Mucosa of stomach (tissue), 1 donor: ENCODE measurements around the gene RPL18A.

Source experiments
- H3K27me3 ChIP-seq: one replicate; pipeline ENCODE4 v1.7.0; 2013; ENCODE audit warnings: mild to moderate bottlenecking, low read length; ENCODE audit not compliant: control insufficient read depth, insufficient read depth
- H3K36me3 ChIP-seq: one replicate; pipeline ENCODE4 v1.7.0; 2013; ENCODE audit warnings: low read length; ENCODE audit not compliant: control insufficient read depth, insufficient read depth
- H3K4me1 ChIP-seq: one replicate; pipeline ENCODE4 v1.7.0; 2013; ENCODE audit warnings: mild to moderate bottlenecking, low read length; ENCODE audit not compliant: control insufficient read depth, insufficient read depth
- H3K4me3 ChIP-seq: one replicate; pipeline ENCODE4 v1.7.0; 2013; ENCODE audit warnings: low read length
- H3K9ac ChIP-seq: one replicate; pipeline ENCODE4 v1.7.0; 2013; ENCODE audit warnings: mild to moderate bottlenecking, low read length, moderate library complexity
- H3K9me3 ChIP-seq: one replicate; pipeline ENCODE4 v1.7.0; 2013; ENCODE audit warnings: mild to moderate bottlenecking, low read length, moderate library complexity; ENCODE audit not compliant: control insufficient read depth
- donor health status: Pancreatic carcinoma.

RPL18A gene

GRCh38 chr19:17863520-17864182, 3.9 kb downstream of the RPL18A start:
- Histone ChIP-seq H3K4me3 (no peak overlapping the region), H3K4me1 (peaks cover 70% of the 10 kb centered on the region), H3K36me3 (peaks cover 23% of the 10 kb centered on the region), H3K27me3 (no peaks in the 10 kb centered on the region), H3K9ac (peak overlapping the region; percentile 57), H3K9me3 (no peaks in the 10 kb centered on the region)

DNA sequence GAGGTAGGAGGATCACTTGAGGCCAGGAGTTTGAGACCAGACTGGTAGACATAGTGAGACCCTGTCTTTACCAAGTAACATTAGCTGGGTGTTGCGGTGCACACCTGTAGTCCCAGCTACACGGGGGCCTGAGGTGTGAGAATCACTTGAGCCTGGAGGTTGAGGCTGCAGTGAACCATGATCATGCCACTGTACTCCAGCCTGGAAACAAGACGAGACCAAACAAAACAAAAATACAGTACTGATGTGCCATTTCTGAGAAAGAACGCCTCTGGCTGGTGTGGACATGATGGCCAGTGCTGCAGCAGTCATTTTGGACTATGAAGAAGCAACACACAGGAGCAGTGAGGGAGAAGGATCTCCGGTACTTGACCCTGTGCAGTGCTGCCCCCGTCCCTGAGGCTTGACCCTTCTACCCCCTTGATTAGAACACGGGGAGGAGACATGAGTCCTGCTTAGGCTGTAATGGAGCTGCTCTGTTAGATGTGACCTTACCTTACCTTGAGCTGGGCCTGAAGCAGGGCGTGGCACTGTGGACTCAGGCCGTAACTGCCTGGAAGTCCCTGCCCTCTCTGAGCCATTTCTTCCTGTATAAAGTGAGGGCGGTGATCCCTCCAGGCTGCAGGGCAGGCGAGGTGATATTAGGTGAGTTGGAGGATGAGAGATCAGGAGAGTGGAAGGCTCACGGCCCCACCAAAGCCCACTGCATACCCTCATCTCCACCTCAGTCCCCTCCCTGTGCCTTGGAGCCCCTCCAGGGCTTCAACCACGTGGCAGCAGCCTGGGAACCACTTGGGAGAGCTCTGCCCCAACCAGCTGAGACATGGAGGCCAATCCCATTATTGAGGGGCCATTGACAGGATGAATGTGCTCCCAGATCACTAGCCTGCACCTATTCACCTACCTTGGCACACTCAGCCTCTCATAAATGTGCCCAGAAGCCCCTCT, 5.9 kb downstream of the RPL18A start:
- Histone ChIP-seq H3K4me3 (no peak overlapping the region), H3K9me3 (no peaks in the 10 kb centered on the region), H3K27me3 (peaks cover 8% of the 10 kb centered on the region), H3K4me1 (peaks cover 78% of the 10 kb centered on the region), H3K36me3 (peaks cover 23% of the 10 kb centered on the region), H3K9ac (peak overlapping the region; percentile 47)

GRCh38 chr19:17866312-17866963, 6.7 kb downstream of the RPL18A start:
- no peaks in the 10 kb centered on the region for H3K9me3 ChIP-seq
- H3K9ac ChIP-seq, result peak overlapping the region; percentile 47
- peaks cover 78% of the 10 kb centered on the region for H3K4me1 ChIP-seq
- H3K4me3 ChIP-seq, result no peak overlapping the region
- H3K36me3 ChIP-seq, result peaks cover 21% of the 10 kb centered on the region
- peaks cover 16% of the 10 kb centered on the region for H3K27me3 ChIP-seq

DNA sequence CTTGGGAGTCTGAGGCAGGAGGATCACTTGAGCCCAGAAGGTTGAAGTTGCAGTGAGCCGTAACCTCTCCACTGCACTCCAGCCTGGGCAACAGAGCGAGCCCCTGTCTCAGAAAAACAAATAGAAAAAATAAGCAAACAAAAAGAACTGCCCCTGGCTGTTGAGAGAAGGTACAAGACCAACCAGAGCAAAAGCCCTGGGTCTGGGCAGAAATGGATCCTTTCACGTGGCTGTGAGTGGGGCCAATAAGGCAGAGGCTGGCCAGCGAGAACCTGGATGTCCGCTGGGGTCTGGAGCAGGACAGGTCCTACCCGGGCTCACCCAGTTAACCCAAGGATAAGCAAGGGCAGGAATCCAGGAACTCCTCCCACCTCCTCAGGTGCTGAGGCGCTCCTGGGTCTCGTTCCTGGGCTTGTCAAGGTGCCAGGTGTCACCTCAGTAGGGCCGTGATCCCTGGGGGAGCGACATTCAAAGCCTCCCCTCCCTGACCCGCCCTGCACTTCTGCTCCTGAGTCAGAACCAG, 7.3 kb downstream of the RPL18A start:
- Histone ChIP-seq H3K4me3 (no peak overlapping the region), H3K9ac (peak overlapping the region; percentile 27), H3K27me3 (peaks cover 21% of the 10 kb centered on the region), H3K9me3 (no peaks in the 10 kb centered on the region), H3K4me1 (peaks cover 75% of the 10 kb centered on the region), H3K36me3 (peaks cover 15% of the 10 kb centered on the region)

DNA sequence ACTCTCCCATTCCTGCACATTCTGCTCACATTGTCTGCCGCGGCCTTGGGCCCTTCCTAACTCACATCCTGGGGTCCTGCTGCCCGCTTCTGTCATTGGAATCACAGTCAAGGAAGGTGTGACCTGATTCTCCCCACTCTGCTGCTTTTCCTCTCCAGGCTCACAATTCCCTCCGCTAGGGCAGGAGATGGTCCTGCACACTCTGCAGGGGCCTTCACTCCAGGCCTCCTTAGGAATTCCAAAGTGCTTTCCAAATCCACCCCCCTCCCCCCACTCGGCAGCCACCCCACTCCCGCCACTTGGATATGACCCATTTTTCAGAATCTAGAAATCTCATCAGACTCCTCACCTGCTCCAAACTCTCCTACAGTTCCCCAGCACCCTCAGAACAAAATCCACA, 9.0 kb downstream of the RPL18A start:
- Histone ChIP-seq H3K27me3 (peaks cover 35% of the 10 kb centered on the region), H3K36me3 (peaks cover 6% of the 10 kb centered on the region), H3K4me3 (no peak overlapping the region), H3K4me1 (peaks cover 60% of the 10 kb centered on the region), H3K9ac (no peak overlapping the region), H3K9me3 (no peaks in the 10 kb centered on the region)

DNA sequence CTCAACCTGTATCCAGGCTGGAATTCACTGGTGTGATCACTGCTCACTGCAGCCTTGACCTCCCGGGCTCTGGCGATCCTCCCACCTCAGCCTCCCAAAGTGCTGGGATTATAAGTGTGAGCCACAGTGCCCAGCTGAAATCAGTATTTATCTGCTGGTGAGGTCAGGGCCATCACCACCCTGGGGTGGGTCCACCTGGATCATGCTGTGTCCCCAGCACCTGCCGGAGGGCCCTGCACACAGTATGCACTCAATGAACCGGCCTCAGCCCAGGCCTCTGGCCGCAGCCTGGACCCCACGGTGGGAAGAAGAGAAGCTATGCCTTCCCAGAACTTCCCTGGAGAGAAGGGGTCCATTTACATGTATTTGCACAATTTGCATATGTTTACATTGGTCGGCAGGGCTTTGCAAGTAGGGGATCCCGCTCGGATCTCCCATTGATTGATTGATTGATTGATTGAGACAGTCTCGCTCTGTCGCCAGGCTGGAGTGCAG, 9.5 kb downstream of the RPL18A start:
- no peak overlapping the region for H3K9ac ChIP-seq
- peaks cover 38% of the 10 kb centered on the region for H3K27me3 ChIP-seq
- peaks cover under 1% of the 10 kb centered on the region for H3K36me3 ChIP-seq
- H3K9me3 ChIP-seq, result no peaks in the 10 kb centered on the region
- H3K4me1 ChIP-seq, result peaks cover 58% of the 10 kb centered on the region
- H3K4me3 ChIP-seq, result no peak overlapping the region

GRCh38 chr19:17871032-17871877, 11.5 kb downstream of the RPL18A start:
- Histone ChIP-seq H3K9me3 (no peaks in the 10 kb centered on the region), H3K36me3 (no peaks in the 10 kb centered on the region), H3K4me1 (peaks cover 37% of the 10 kb centered on the region), H3K4me3 (peak overlapping the region; percentile 1), H3K27me3 (peaks cover 44% of the 10 kb centered on the region), H3K9ac (peak overlapping the region; percentile 15)

DNA sequence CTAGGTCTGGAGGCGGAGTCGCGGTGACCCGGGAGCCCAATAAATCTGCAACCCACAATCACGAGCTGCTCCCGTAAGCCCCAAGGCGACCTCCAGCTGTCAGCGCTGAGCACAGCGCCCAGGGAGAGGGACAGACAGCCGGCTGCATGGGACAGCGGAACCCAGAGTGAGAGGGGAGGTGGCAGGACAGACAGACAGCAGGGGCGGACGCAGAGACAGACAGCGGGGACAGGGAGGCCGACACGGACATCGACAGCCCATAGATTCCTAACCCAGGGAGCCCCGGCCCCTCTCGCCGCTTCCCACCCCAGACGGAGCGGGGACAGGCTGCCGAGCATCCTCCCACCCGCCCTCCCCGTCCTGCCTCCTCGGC, 12.2 kb downstream of the RPL18A start, which contains the start of gene SLC5A5:
TSS of gene SLC5A5 (plus strand) at position 68 of the 373 bp plus-strand sequence. CDS start 375 bp downstream, outside the sequence.
- Histone ChIP-seq H3K4me1 (peaks cover 31% of the 10 kb centered on the region), H3K9me3 (no peaks in the 10 kb centered on the region), H3K36me3 (no peaks in the 10 kb centered on the region), H3K4me3 (peak within 1 kb of the TSS; percentile 1), H3K9ac (peak within 1 kb of the TSS; percentile 28), H3K27me3 (peaks cover 44% of the 10 kb centered on the region)

DNA sequence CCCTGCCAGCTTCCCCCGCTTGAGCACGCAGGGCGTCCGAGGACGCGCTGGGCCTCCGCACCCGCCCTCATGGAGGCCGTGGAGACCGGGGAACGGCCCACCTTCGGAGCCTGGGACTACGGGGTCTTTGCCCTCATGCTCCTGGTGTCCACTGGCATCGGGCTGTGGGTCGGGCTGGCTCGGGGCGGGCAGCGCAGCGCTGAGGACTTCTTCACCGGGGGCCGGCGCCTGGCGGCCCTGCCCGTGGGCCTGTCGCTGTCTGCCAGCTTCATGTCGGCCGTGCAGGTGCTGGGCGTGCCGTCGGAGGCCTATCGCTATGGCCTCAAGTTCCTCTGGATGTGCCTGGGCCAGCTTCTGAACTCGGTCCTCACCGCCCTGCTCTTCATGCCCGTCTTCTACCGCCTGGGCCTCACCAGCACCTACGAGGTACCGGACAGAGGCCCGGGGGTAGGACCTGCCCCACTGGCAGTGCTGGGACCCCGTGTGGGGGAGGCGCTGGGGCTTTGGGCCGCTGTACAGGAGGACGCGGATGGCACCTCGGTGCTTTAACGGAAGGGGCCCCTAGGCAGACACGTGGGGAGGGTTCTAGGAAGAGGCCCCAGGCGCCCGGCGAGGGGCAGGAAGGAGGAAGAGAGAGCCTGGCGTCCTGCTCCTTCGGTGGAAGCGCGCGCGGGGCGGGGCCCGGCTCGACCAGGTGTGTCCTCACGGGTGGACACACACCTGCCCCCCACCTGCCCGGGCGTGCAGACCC, 12.7 kb downstream of the RPL18A start:
- Histone ChIP-seq H3K9me3 (no peaks in the 10 kb centered on the region), H3K27me3 (peaks cover 44% of the 10 kb centered on the region), H3K4me1 (peaks cover 26% of the 10 kb centered on the region), H3K36me3 (no peaks in the 10 kb centered on the region), H3K9ac (peak overlapping the region; percentile 28), H3K4me3 (no peak overlapping the region)

DNA sequence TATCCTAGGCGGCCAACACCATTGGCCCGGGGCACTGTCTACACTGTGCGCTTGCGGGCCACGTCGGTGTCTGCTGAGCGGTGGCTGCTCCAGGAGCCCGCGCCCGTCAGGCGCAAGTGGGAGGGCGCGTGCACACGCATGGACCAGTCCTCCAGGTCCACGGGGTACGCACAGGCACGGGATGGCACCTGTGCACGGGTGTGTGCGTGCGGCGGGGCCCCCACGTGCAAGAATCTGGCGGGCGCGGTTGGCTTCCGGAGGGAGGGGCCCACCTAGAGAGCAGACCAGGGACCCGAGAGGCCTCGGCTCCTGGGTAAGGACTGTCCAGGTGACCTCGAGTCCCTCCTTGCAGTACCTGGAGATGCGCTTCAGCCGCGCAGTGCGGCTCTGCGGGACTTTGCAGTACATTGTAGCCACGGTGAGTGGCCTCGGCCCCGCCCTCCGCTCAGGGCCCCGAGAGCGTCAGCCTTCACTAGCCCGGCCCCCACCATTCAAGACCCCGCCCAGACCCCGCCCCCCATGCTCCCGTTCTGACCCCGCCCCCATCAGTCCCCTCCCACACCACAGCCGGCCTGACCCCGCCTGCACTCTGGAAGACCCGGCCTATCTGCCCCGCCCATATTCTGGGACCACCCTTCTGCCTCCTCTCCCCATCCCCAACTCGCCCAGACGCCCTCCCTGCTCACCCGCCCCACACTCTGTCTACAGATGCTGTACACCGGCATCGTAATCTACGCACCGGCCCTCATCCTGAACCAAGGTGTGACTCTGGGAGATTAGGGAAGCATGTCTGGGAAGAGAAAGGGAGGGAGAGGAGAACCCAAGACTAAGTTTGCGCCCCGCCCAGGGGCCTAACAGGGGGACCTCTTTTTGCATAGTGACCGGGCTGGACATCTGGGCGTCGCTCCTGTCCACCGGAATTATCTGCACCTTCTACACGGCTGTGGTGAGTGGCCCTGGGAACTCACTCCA, 14.4 kb downstream of the RPL18A start:
- H3K9me3 ChIP-seq, result no peaks in the 10 kb centered on the region
- H3K9ac ChIP-seq, result no peak overlapping the region
- peaks cover 44% of the 10 kb centered on the region for H3K27me3 ChIP-seq
- no peak overlapping the region for H3K4me3 ChIP-seq
- peaks cover 24% of the 10 kb centered on the region for H3K4me1 ChIP-seq
- H3K36me3 ChIP-seq, result no peaks in the 10 kb centered on the region
